Activated CD4-positive, alpha-beta T cell treated with anti-CD3 and anti-CD28 coated beads, Interleukin-2, Interleukin-6, amounts not matched to agents 100 ng/mL and 50 ng/mL, durations not matched to agents 16 hours and 8 hours (primary cell): ENCODE measurements around the gene FNDC1.
"Not testable (repeated sequence)": the region's sequence is repeated elsewhere in the genome, so short reads cannot be mapped to it uniquely, and the experiment has no call there.

ENCODE experiments used
- DNase-seq: peaks from one replicate; pipeline ENCODE4 v3.0.0-alpha.2; 2020

FNDC1 gene

DNA sequence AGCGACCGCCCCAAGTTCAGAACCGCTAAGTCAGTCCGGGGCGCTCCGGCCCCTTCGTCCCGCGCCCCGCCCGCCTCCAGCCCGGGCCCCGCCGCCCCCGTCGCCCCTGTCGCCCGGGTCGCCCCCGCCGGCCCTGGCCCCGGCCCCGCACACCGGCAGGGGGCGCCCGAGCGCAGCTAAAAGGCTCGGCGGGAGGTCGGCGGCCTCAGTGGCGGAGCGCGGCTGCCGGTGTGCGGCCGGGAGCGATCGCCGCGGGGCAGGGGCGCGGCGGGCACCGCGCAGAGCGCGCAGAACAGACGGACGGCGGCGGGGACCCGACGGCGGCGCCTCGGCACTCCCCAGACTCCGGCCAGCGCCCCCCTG lies at the start of gene FNDC1:
TSS of gene FNDC1 (plus strand) at position 208 of the 363 bp plus-strand sequence. CDS start 197 bp downstream, outside the sequence.
- peak; percentile 75 for DNase-seq

DNA sequence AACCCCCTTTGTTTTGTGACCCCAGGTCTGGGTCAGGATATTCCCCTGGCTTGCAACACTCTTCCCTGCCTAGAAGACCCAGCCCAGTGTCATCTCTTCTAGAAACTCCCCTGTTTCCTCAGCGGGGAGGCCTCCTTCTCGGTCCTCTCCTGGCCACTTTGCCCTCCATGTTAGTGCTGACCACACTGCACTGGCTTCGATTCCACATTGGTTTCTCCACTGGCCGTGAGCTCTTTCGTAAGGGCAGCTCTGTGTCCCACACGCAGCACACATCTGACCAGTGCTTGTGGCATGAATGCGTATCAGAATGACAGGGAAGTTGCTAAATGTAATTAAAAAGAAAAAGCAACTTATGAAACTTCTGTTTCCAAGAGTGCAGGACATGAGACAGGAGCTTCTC lies 49.4 kb upstream of the FNDC1 start:
- DNase-seq, result no peak

GRCh38 chr6:159121486-159121885 lies 47.7 kb upstream of the FNDC1 start:
- no peak for DNase-seq

- DNase-seq, result no peak
Measured at GRCh38 chr6:159122453-159122852, 46.7 kb upstream of the FNDC1 start.

GRCh38 chr6:159123831-159124230 lies 45.4 kb upstream of the FNDC1 start:
- not testable (repeated sequence) for DNase-seq

- no peak for DNase-seq
Measured at GRCh38 chr6:159125014-159125609, 44.1 kb upstream of the FNDC1 start.

DNA sequence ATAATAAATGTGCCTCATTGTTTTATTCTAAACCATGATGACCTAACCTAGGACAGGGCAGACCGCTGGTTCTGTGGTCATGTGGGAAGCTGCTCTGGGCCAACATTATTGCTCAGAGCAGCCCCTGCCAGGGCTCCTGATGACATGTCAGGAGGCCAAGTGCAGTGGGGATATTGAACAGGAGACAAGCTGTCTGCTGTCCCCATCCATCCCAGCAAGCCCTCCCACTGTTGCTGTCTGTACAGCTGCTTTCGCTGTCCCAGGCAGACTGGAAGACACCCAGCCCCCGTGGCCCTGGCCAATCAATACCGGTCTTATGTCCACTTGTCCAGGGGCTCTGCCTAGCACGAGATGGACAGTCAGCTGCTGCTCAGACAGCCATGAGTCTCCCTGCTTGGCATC lies 43.2 kb upstream of the FNDC1 start:
- DNase-seq, result no peak

GRCh38 chr6:159126590-159126989 lies 42.6 kb upstream of the FNDC1 start:
- DNase-seq, result no peak

DNA sequence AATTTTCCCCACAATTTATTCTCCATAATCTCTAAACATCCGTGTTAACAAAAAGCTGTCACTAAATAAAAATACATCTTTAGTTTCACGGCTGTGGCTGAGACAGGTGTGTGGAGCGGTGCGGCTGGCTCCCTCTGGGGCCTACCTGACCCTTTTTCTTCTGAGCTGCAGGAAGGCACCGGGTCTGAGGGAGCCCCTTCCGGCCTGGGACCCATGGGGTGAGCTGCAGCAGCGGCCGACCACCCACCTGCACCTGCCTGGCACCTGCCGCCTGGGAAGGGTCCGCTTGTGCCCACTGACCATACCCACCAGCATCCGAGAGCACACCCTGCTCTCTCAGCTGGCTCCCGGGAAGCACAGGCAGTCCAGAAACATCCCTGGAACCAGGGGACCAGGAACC lies 41.5 kb upstream of the FNDC1 start:
- DNase-seq, result no peak

- DNase-seq, result no peak
Measured at GRCh38 chr6:159128978-159129377, 40.2 kb upstream of the FNDC1 start.

- no peak for DNase-seq
Measured at GRCh38 chr6:159130846-159131245, 38.4 kb upstream of the FNDC1 start.

- no peak for DNase-seq
Measured at GRCh38 chr6:159131709-159132108, 37.5 kb upstream of the FNDC1 start.

DNA sequence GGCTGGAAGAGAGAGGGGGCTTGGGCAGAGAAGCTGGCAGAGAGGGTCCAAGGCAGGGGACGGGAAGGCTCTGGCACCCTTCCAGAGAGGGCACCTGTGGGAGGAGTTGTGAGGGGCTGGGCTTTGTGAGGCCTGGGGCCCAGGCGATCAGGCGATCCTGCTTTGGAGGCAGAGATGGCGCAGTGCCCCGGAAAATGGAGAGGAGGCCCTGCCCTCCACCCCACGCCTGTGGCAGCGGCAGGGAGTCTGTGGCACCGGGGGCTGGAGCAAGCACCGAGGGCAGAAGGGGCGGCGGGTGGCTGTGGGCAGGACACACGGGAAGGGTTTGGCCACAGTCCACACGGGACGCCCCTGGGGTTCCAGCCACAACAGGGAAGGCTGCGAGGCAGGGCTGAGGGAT lies 36.5 kb upstream of the FNDC1 start:
- no peak for DNase-seq

DNA sequence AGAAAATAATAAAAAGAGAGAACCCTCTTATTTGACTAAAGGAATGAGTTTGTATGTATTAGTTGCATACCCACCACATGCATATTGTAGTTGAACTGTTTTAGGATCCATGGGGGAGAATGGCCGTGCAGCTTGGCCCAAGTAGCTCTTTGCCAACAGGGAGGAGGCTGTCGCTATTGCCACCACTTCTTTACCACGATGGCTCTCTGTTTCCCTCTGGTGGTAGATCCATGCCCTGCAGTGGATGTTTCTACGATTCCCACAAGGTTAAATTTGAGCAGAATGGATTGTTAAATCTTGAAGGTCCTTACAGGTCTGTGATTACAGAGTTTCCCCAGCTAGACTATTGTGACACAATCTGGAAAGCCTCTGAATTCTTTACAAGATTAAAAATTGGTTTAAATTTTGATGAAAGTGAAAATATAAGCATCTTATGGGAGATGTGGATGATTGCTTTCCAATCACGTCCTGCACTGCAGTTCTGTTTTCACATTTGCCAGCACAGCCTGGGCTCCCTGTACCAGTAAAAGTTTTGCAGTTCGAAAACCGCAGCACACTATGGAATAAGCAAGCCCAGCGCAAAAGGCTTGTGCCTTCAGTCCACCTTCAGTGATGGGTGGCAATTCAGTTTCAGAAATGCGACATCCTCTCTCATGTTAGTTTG lies 34.4 kb upstream of the FNDC1 start:
- peak; percentile 83 for DNase-seq

- no peak for DNase-seq
Measured at GRCh38 chr6:159137676-159138075, 31.5 kb upstream of the FNDC1 start.

GRCh38 chr6:159142531-159142930 lies 26.7 kb upstream of the FNDC1 start:
- DNase-seq, result no peak

- DNase-seq, result no peak
Measured at GRCh38 chr6:159148641-159149040, 20.6 kb upstream of the FNDC1 start.

GRCh38 chr6:159149641-159150040 lies 19.6 kb upstream of the FNDC1 start:
- no peak for DNase-seq

DNA sequence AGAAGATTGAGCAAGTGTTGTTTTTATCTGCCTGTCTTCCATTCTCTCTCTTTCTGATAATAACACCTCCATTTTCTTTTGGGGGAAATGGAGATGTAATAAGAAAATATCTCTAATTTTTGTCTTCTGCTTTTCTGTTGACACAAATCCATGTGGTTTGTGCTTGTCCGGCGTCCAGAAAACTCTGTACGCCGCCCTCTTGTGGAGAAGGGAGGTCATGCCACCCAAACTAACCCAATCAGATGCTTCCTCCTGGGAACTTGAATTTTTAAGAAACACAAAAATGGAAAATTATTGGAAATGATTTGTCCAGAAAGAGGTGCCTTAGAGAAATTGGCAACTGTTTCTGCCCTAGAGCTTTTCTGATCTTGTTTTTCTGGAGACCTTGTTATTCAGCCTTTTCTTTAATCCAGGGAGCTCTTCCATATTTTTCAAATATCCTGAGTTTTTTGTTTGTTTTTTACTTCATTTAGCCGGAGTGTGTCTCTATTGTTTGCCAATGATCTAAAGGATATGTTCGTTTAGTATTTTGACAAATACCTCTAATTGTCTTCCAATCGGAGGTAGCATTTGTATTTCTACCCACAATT lies 17.8 kb upstream of the FNDC1 start:
- peak; percentile 58 for DNase-seq

DNA sequence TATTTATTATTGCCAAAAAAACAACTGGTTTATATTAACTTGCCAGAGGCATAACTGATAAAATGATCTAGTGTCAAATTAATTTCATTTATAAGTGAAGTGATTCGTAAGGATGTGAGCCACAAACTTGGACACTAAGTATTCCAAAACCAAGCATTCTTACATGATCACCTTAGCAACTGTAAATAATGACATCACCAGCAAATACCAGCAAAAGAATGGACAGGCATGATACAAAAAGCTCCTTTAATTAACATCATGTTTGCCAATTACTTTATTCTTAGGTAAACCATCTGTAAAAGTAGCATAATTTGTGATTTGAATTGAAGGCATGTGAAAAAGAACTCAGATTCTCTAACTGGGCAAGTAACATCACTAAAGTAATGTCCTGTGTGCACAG lies 17.2 kb upstream of the FNDC1 start:
- DNase-seq, result no peak

- no peak for DNase-seq
Measured at GRCh38 chr6:159152782-159153181, 16.4 kb upstream of the FNDC1 start.

GRCh38 chr6:159155679-159156078 lies 13.5 kb upstream of the FNDC1 start:
- no peak for DNase-seq

DNA sequence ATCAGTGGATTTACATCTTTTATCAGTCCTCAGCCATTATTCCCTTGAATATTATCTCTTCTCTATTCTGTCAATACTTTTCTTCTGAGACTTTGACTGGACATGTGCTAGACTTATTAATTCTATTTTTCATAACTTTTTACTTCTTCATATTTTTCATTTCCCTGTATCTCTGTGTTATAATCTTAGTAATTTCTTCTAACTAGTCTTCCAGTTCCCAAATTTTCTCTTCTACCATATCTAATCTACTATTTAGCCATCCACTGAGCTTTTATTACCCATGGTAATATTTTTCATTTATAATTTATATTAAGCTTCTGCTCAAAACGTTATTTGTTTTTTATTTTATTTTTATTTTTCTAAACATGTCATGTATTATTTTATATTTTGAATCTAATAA lies 13.1 kb upstream of the FNDC1 start:
- no peak for DNase-seq

- no peak for DNase-seq
Measured at GRCh38 chr6:159157431-159157830, 11.8 kb upstream of the FNDC1 start.

DNA sequence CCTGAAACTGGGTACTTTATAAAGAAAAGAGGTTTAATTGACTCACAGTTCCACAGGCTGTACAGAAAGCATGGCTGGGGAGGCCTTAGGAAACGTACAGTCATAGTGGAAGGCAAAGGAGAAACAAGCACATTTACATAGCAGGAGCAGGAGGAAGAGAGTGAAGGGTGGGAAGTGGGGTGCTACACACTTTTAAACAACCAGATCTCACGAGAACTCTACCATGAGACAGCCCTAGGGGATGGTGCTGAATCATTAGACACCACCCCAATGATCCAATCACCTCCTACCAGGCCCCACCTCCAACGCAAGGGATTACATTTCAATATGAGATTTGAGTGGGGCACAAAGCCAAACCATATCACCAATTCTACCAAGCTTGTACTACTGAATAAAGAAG lies 7.4 kb upstream of the FNDC1 start:
- no peak for DNase-seq
